Measurements from ENCODE around the gene COX8A.

GRCh38 chr11:64010783-64011182, 36.4 kb downstream of the COX8A start:
- no peak for TF ChIP-seq CTCF (IDR thresholded peaks at IDR 0.05)
- TF ChIP-seq EZH2 (IDR thresholded peaks at IDR 0.05) = no peak

All from neural progenitor cell (in vitro differentiated cells).